H1 (cell line): ENCODE results near the gene ORAI3.
A peak's percentile ranks its signal among the peaks of the same experiment; 100 is the strongest.

Source experiments
- CBX5 ChIP-seq: fragments of 300-800, 300-1000 bp; sonication (generic); IDR thresholded peaks from 2 replicates; pipeline ENCODE4 v1.7.1; 2016; ENCODE audit warnings: antibody characterized with exemption, low read length, low read depth
- CHD2 ChIP-seq: IDR thresholded peaks from 2 replicates; pipeline ENCODE4 v1.6.1; 2012; ENCODE audit warnings: low read length, improper control_type of control experiment
- GABPA ChIP-seq: IDR thresholded peaks from 2 replicates; pipeline ENCODE4 v1.6.1; 2011; ENCODE audit warnings: mild to moderate bottlenecking, low read length, moderate library complexity, borderline replicate concordance; ENCODE audit not compliant: insufficient read depth
- POLR2AphosphoS5 ChIP-seq: IDR thresholded peaks from 2 replicates; pipeline ENCODE4 v1.6.1; 2011; ENCODE audit warnings: low read depth, low read length
- SRF ChIP-seq: IDR thresholded peaks from 2 replicates; pipeline ENCODE4 v1.6.1; 2011; ENCODE audit warnings: mild to moderate bottlenecking, low read depth, low read length, moderate library complexity
- TAF1 ChIP-seq: IDR thresholded peaks from 2 replicates; pipeline ENCODE4 v1.6.1; 2011; ENCODE audit warnings: mild to moderate bottlenecking, low read depth, low read length
- YY1 ChIP-seq: IDR thresholded peaks from 2 replicates; pipeline ENCODE4 v1.6.1; 2011; ENCODE audit warnings: low read depth, mild to moderate bottlenecking, low read length
- TF ChIP-seq, protein P1 (sequence below), 3 experiments: IDR thresholded peaks; 1 replicate in 2 of 3; 2 replicates in 1 of 3; pipeline versions ENCODE4 v1.5.1 to v1.6.1; 2011; ENCODE audit warnings: low read length in 3 of 3, mild to moderate bottlenecking in 3 of 3, inconsistent platforms in 2 of 3, low read depth in 1 of 3, moderate library complexity in 1 of 3; ENCODE audit not compliant: insufficient read depth in 1 of 3; ENCODE audit errors: control extremely low read depth in 1 of 3
- TF ChIP-seq, protein P2 (sequence below): IDR thresholded peaks from 2 replicates; pipeline ENCODE4 v1.6.1; 2012; ENCODE audit warnings: inconsistent platforms
- TF ChIP-seq, protein P3 (sequence below): IDR thresholded peaks from 2 replicates; pipeline ENCODE4 v1.6.1; 2012; ENCODE audit warnings: inconsistent platforms

DNA sequence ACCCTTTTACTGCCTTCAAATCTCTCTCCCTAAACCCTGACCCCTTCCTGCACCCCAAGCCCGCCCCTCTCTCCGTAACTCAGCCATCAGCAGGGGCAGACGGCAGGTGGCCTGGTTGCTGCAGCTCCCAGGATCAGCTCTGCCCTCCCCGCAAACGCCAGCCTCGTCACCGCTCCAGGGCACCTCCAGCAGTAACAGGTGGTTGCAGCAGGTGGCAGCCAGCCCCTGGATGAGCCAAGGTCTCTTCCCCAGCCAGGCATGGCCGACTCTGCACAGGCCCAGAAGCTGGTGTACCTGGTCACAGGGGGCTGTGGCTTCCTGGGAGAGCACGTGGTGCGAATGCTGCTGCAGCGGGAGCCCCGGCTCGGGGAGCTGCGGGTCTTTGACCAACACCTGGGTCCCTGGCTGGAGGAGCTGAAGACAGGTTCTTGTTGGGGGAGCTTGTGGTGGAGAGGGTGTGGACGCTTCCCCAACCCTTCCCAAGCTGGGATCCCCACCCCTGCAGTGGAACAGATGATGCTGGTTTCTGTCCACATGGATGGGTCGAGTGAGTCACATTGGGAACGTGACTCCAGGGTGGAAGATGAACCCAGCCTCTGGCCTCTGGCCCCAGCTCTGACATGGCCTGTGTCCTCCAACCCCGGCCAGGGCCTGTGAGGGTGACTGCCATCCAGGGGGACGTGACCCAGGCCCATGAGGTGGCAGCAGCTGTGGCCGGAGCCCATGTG lies 36.7 kb downstream of the ORAI3 start:
- TF ChIP-seq, protein P1, sequence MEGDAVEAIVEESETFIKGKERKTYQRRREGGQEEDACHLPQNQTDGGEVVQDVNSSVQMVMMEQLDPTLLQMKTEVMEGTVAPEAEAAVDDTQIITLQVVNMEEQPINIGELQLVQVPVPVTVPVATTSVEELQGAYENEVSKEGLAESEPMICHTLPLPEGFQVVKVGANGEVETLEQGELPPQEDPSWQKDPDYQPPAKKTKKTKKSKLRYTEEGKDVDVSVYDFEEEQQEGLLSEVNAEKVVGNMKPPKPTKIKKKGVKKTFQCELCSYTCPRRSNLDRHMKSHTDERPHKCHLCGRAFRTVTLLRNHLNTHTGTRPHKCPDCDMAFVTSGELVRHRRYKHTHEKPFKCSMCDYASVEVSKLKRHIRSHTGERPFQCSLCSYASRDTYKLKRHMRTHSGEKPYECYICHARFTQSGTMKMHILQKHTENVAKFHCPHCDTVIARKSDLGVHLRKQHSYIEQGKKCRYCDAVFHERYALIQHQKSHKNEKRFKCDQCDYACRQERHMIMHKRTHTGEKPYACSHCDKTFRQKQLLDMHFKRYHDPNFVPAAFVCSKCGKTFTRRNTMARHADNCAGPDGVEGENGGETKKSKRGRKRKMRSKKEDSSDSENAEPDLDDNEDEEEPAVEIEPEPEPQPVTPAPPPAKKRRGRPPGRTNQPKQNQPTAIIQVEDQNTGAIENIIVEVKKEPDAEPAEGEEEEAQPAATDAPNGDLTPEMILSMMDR (IDR thresholded peaks at IDR 0.05; ENCODE audit: control extremely low read depth in 1 of 3, insufficient read depth in 1 of 3, low read depth in 1 of 3, low read length in 3 of 3), result peak; percentile 55 to 67 (median 56)
- TF ChIP-seq CHD2, result no peak
- TF ChIP-seq, protein P2, sequence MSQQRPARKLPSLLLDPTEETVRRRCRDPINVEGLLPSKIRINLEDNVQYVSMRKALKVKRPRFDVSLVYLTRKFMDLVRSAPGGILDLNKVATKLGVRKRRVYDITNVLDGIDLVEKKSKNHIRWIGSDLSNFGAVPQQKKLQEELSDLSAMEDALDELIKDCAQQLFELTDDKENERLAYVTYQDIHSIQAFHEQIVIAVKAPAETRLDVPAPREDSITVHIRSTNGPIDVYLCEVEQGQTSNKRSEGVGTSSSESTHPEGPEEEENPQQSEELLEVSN, result peak; percentile 50; the same call in 1 of the 2 replicates
- TF ChIP-seq, protein P3, sequence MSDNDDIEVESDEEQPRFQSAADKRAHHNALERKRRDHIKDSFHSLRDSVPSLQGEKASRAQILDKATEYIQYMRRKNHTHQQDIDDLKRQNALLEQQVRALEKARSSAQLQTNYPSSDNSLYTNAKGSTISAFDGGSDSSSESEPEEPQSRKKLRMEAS, result peak; percentile 64
- no peak for TF ChIP-seq TAF1
- no peak for TF ChIP-seq GABPA
- TF ChIP-seq YY1, result peak; percentile 76
- TF ChIP-seq SRF, result no peak
- TF ChIP-seq CBX5, result no peak
- TF ChIP-seq POLR2AphosphoS5, result no peak
